Fibroblast of peridontal ligament (primary cell): Measurements from ENCODE around the gene PGRMC2.

Experiments used
- DNase-seq: peaks from one replicate; pipeline ENCODE4 v3.0.0-alpha.2; 2010; ENCODE audit errors: extremely low read depth

Gene PGRMC2

GRCh38 chr4:128287141-128287870 lies at the start of gene PGRMC2:
Gene PGRMC2, minus strand, starts transcription at chr4:128287813. Its CDS starts 23 bp downstream, at chr4:128287790.
- peak; percentile 29 for DNase-seq

GRCh38 chr4:128335541-128335940 lies 47.9 kb upstream of the PGRMC2 start:
- DNase-seq = no peak

GRCh38 chr4:128334256-128334655 lies 46.6 kb upstream of the PGRMC2 start:
- no peak for DNase-seq

- DNase-seq = peak; percentile 15
Measured at GRCh38 chr4:128333309-128334018, 45.9 kb upstream of the PGRMC2 start.

GRCh38 chr4:128332081-128332480 lies 44.5 kb upstream of the PGRMC2 start:
- DNase-seq = peak; percentile 33

GRCh38 chr4:128329638-128330037 lies 42.0 kb upstream of the PGRMC2 start:
- DNase-seq = no peak

GRCh38 chr4:128328106-128328505 lies 40.5 kb upstream of the PGRMC2 start:
- DNase-seq = no peak

- DNase-seq = no peak
Measured at GRCh38 chr4:128323401-128323800, 35.8 kb upstream of the PGRMC2 start.

- no peak for DNase-seq
Measured at GRCh38 chr4:128322986-128323385, 35.4 kb upstream of the PGRMC2 start.

GRCh38 chr4:128322311-128322710 lies 34.7 kb upstream of the PGRMC2 start:
- no peak for DNase-seq

GRCh38 chr4:128320656-128321055 lies 33.0 kb upstream of the PGRMC2 start:
- DNase-seq = no peak

GRCh38 chr4:128315756-128316520 lies 28.3 kb upstream of the PGRMC2 start:
- DNase-seq = no peak

- DNase-seq = no peak
Measured at GRCh38 chr4:128311659-128312403, 24.2 kb upstream of the PGRMC2 start.

- DNase-seq = peak; percentile 29
Measured at GRCh38 chr4:128310266-128310697, 22.7 kb upstream of the PGRMC2 start.

- DNase-seq = no peak
Measured at GRCh38 chr4:128309585-128309984, 22.0 kb upstream of the PGRMC2 start.

- DNase-seq = peak; percentile 41
Measured at GRCh38 chr4:128308986-128309385, 21.4 kb upstream of the PGRMC2 start.

GRCh38 chr4:128307123-128307571 lies 19.5 kb upstream of the PGRMC2 start:
- no peak for DNase-seq

GRCh38 chr4:128305942-128306341 lies 18.3 kb upstream of the PGRMC2 start:
- no peak for DNase-seq

GRCh38 chr4:128303986-128304385 lies 16.4 kb upstream of the PGRMC2 start:
- no peak for DNase-seq

- no peak for DNase-seq
Measured at GRCh38 chr4:128303405-128303785, 15.8 kb upstream of the PGRMC2 start.

GRCh38 chr4:128301979-128302378 lies 14.4 kb upstream of the PGRMC2 start:
- DNase-seq = no peak

GRCh38 chr4:128299848-128300247 lies 12.2 kb upstream of the PGRMC2 start:
- DNase-seq = no peak
